Peyer's patch (tissue), 4 donors: ENCODE measurements around the gene GLO1.

Experiments used
- POLR2A ChIP-seq, 2 donors: fragments of 450-650 bp; IDR thresholded peaks; one replicate each; pipeline ENCODE4 v1.5.1; 2017; ENCODE audit warnings: antibody characterized with exemption in 2 of 2, mild to moderate bottlenecking in 2 of 2, moderate library complexity in 2 of 2
- TF ChIP-seq, protein P1 (sequence below), 6 experiments: fragments of 450-650 bp in 4 of 6; fragments of 200-600 bp in 2 of 6; sonication (generic) in 1 of 6; IDR thresholded peaks; one replicate each; pipeline ENCODE4 v1.5.1; 2017 to 2019; ENCODE audit warnings: antibody characterized with exemption in 6 of 6, mild to moderate bottlenecking in 3 of 6, moderate library complexity in 1 of 6

DNA sequence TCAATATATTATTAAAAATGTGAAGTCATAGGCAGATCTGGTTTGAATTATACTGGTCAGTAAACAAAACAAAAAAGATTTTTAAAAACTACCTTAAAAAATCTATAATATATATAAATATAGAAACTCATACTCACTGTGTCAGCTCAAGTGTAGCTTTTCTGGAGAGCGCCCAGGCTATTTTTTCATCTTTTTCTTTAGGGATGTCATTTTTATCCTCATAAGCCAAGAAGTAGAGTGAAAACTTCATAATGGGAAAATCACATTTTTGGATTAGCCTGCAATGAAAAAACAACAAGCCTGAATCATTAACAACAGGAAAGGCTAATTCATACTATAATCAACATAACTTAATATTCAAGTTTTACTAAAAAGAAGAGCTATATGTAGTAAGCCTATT lies 18.7 kb downstream of the GLO1 start:
- TF ChIP-seq, protein P1, sequence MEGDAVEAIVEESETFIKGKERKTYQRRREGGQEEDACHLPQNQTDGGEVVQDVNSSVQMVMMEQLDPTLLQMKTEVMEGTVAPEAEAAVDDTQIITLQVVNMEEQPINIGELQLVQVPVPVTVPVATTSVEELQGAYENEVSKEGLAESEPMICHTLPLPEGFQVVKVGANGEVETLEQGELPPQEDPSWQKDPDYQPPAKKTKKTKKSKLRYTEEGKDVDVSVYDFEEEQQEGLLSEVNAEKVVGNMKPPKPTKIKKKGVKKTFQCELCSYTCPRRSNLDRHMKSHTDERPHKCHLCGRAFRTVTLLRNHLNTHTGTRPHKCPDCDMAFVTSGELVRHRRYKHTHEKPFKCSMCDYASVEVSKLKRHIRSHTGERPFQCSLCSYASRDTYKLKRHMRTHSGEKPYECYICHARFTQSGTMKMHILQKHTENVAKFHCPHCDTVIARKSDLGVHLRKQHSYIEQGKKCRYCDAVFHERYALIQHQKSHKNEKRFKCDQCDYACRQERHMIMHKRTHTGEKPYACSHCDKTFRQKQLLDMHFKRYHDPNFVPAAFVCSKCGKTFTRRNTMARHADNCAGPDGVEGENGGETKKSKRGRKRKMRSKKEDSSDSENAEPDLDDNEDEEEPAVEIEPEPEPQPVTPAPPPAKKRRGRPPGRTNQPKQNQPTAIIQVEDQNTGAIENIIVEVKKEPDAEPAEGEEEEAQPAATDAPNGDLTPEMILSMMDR (IDR thresholded peaks at IDR 0.05) = no peak
- TF ChIP-seq POLR2A (IDR thresholded peaks at IDR 0.05) = no peak
